Smooth muscle cell of the coronary artery (primary cell): ENCODE measurements around the gene MAP1LC3C. TPM values are rescaled to one million over a fixed set of nuclear protein-coding genes. Genes with fewer than 3 reads are reported as not detected.

Experiments used
- total RNA-seq: library from RNA; depleted of rRNA; stranded (reverse); fragments of >200 nt; gene quantifications from 2 replicates; pipeline ENCODE4 v1.2.3, GENCODE V29; 2014; ENCODE audit warnings: low replicate concordance

The MAP1LC3C gene
- total RNA-seq: 0.70 TPM in 1 of 2 replicates, not detected in the other

GRCh38 chr1:241999026-241999425, at the start of gene MAP1LC3C:
TSS of gene MAP1LC3C (minus strand) at chr1:241999098. CDS start at chr1:241999008, 90 bp downstream.

GRCh38 chr1:241957692-241958494, 41.0 kb downstream of the MAP1LC3C start, which contains the start of gene BECN2:
TSS of gene BECN2 (plus strand) at chr1:241957767. CDS start at chr1:241957767, 0 bp downstream.

Other genes starting within 250 kb of the MAP1LC3C start
- gene EXO1, start 150.9 kb downstream of the MAP1LC3C start, total RNA-seq: 2.5 and 3.6 TPM in 2 replicates
- gene BECN2, start 41.3 kb downstream of the MAP1LC3C start, total RNA-seq: not detected in 2 replicates